ENCODE measurements around the gene CXCL17. TPM values are rescaled to one million over a fixed set of nuclear protein-coding genes. Genes with fewer than 3 reads are reported as not detected.

Gene CXCL17
- total RNA-seq, 2 experiments from 2014 or later = not detected

DNA sequence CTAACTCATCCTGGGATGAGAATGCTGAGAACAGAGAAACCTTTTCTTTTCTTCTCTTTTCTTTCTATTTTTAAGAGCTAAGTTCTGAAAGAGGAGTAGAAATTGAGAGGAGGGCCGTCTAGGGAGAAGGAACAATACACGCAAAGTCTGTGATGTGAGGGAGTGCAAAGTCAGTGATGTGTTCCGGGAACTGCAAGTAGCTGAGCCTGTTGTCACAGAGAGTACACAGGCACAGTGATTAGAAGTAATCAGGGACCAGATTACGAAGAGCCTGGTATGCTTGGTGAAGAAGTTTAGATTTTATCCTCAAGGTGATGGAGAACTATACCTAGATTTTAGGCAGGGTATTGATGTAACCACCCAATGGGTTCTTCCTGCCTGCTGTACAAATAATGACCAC, 32.0 kb upstream of the CXCL17 start:
- DNase-seq = no peak
- CTCF ChIA-PET = interaction anchor here (1.0 to 3.2 kb wide), 3 partner anchors 24 to 55 kb away, joined by 3 to 18 read pairs (median 7); no protein-coding TSS in a partner anchor
- Mint-ChIP-seq H3K36me3 (ENCODE audit: low read depth) (no peaks in the 10 kb centered on the region), H3K27ac (no peak overlapping the region), H3K4me1 (ENCODE audit: low read depth) (peaks cover 18% of the 10 kb centered on the region), H3K27me3 (ENCODE audit: low read depth) (peaks cover 3% of the 10 kb centered on the region), H3K9me3 (ENCODE audit: insufficient read depth) (no peaks in the 10 kb centered on the region), H3K4me3 (no peak overlapping the region)
- POLR2A ChIA-PET = no interaction called here
- ATAC-seq = no peak

DNA sequence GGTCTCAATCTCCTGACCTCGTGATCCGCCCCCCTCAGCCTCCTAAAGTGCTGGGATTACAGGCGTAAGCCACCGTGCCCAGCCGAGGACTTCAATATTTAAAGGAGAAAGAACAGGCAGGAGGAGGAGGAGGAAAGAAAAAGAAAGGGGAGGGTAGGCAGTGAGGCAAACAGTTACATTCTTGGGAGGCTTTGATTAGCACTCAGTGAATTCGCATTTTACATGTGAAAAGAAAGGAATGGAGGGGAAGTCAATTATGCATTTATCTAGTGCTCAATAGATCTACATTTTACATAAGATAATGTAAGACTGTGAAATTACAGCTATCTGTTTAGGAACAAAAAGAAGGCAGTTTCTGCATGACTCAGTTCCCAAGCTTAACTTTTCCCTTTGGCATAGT, 30.9 kb upstream of the CXCL17 start:
- Mint-ChIP-seq H3K4me3 (no peak overlapping the region), H3K9me3 (ENCODE audit: insufficient read depth) (no peaks in the 10 kb centered on the region), H3K27ac (no peak overlapping the region), H3K4me1 (ENCODE audit: low read depth) (peaks cover 16% of the 10 kb centered on the region), H3K36me3 (ENCODE audit: low read depth) (no peaks in the 10 kb centered on the region), H3K27me3 (ENCODE audit: low read depth) (peaks cover 3% of the 10 kb centered on the region)
- ChIA-PET POLR2A (no interaction called here), CTCF (interaction anchor here (1.0 to 3.2 kb wide), 4 partner anchors 14 to 56 kb away, joined by 3 to 18 read pairs (median 6); no protein-coding TSS in a partner anchor)
- DNase-seq (no peak), ATAC-seq (no peak)

DNA sequence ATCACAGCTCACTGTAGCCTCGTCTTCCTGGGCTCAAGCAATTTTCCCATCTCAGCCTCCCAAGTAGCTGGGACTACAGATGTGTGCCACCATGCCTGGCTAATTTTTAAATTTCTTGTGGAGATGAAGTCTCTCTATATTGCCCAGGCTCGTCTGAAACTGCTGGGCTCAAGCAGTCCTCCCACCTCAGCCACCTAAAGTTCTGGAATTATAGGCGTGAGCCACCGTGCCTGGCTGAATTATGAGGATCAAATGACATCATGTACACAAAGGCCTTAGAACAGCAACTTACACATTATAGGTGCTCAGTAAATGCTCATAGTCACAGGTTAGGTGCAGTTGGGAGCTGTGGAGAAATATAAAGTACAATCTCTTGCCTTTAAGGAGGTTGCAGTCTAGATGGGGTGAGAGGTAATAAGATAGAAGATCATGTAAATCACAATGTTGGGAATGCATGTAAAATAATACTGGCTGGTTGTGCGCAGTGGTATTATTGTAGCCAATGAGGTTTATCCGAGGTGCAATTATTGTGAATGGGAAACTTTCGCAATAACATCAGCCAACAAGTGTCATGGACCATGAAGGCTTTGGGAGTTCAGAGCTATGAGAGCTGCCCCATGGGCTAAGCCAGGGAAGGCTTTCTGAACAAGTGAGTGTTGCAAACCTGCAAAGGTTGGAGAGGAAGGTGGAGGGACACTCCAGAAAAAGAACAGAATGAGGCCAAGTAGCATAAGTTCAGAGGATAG, 29.8 kb upstream of the CXCL17 start:
- ChIA-PET POLR2A (no interaction called here), CTCF (interaction anchor here (1.2 to 3.2 kb wide), 5 partner anchors 15 to 125 kb away, joined by 3 to 18 read pairs (median 6); no protein-coding TSS in a partner anchor)
- no peak overlapping the region for H3K4me3 Mint-ChIP-seq
- no peak overlapping the region for H3K27ac Mint-ChIP-seq
- H3K36me3 Mint-ChIP-seq (ENCODE audit: low read depth) = no peaks in the 10 kb centered on the region
- DNase-seq (no peak), ATAC-seq (no peak)
- H3K4me1 Mint-ChIP-seq (ENCODE audit: low read depth) = peaks cover 25% of the 10 kb centered on the region
- H3K9me3 Mint-ChIP-seq (ENCODE audit: insufficient read depth) = no peaks in the 10 kb centered on the region
- peaks cover 3% of the 10 kb centered on the region for H3K27me3 Mint-ChIP-seq (ENCODE audit: low read depth)

DNA sequence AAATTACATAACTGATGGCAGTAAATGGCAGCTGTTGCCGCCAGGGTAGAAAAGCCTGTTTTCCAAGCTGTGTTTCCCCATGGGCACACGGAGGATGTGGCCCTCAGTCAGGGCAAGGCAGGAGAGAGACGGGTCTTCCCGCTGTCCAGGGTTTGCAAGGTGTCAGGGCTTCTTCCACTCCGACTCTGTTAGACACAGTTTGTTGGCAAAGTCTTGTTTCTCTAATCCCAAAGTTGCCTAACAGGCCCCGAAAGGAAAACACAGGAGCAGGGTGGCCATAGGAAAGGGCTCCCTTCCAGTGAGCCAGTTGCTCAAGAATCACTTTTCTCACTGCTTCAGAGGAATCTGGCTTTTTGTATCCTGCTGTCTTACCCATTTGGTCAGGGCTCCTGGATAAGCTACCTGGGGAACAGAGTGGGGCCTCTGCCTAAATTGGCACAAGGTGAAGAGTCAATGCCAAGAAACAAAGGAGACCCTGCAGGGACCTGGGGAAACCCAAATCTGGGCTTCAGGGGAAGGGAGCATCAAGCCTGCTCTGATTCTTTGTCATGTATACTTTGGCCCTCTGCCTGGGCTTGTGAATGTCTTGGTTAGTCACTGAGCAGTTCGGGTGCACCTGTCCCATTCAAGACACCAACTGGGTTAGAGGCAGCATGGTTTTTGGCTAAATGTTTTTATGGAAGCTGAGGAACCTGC, 29.0 kb upstream of the CXCL17 start:
- Mint-ChIP-seq H3K4me3 (no peak overlapping the region), H3K27me3 (ENCODE audit: low read depth) (peaks cover 3% of the 10 kb centered on the region), H3K9me3 (ENCODE audit: insufficient read depth) (no peaks in the 10 kb centered on the region), H3K36me3 (ENCODE audit: low read depth) (no peaks in the 10 kb centered on the region), H3K4me1 (ENCODE audit: low read depth) (peaks cover 33% of the 10 kb centered on the region), H3K27ac (no peak overlapping the region)
- DNase-seq (no peak), ATAC-seq (no peak)
- POLR2A ChIA-PET = no interaction called here
- CTCF ChIA-PET = interaction anchor here (0.6 to 3.2 kb wide), 8 partner anchors 8 to 126 kb away, joined by 3 to 21 read pairs (median 4); partner anchors contain the start of gene CEACAM1

DNA sequence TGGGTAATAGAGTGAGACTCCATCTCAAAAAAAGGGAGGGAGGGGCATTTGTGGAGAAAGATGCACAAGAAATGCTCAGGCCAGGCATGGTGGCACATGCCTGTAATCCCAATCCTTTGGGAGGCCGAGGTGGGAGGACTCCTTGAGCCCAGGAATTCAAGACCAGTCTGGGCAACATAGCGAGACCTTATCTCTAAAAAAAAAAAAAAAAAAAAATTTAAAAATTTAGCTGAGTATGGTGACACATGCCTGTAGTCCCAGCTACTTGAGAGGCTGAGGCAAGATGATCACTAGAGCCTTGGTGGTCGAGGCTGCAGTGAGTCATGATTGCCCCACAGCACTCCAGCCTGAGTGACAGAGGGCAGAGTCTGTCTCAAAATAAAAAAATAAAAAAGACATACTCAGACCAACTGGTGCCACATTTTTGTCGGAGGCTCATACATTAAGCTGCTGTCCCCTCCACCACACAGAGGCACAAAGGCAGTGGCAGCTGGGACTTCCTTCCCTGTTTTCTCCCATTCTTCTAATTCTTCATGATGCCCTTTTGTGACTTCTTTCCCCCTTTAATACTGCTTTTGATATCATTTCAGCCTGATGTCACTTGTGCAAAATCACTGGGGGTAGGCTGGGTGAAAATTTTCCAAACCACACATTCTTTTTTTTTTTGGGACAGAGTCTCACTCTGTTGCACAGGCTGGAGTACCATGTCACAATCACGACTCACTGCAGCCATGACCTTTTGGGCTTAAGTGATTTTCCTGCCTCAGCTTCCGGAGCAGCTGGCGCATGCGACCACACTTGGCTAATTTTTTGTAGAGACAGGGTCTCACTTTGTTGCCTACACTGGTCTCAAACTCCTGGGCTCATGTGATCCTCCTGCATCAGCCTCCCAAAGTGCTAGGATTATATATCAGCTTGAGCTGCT, 26.8 kb upstream of the CXCL17 start:
- Mint-ChIP-seq H3K27ac (no peak overlapping the region), H3K36me3 (ENCODE audit: low read depth) (no peaks in the 10 kb centered on the region), H3K27me3 (ENCODE audit: low read depth) (no peaks in the 10 kb centered on the region), H3K4me3 (peak overlapping the region; percentile 25), H3K9me3 (ENCODE audit: insufficient read depth) (no peaks in the 10 kb centered on the region), H3K4me1 (ENCODE audit: low read depth) (peaks cover 37% of the 10 kb centered on the region)
- DNase-seq (peak; percentile 35), ATAC-seq (peak; percentile 65)
- ChIA-PET CTCF (interaction anchor here (0.9 to 3.2 kb wide), 6 partner anchors 14 to 97 kb away, joined by 3 to 21 read pairs (median 5); partner anchors contain the start of gene CEACAM1), POLR2A (no interaction called here)

DNA sequence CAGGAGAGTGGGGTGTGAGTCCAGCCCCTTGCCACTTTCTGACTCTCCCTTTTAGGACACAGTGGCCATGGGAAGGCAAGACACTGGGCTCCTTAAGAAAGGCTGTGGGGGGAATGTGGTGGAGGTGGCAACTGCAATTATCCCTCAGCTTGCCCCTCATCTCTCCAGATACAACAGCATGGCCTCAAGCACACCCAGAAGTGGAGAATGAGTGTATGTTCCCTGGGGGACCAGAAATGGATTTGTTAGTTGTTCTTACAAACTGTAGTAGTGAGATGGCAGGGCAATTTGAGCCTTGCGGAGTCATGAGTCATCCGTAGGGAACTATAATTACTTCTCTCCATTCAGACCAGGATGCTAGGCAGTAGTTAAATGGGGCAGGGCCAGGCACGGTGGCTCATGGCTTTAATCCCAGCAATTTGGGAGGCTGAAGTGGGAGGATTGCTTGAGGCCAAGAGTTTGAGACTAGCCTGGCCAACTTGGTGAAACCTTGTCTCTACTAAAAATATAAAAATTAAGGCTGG, 25.6 kb upstream of the CXCL17 start:
- H3K27ac Mint-ChIP-seq = peak overlapping the region; percentile 64
- POLR2A ChIA-PET = no interaction called here

DNA sequence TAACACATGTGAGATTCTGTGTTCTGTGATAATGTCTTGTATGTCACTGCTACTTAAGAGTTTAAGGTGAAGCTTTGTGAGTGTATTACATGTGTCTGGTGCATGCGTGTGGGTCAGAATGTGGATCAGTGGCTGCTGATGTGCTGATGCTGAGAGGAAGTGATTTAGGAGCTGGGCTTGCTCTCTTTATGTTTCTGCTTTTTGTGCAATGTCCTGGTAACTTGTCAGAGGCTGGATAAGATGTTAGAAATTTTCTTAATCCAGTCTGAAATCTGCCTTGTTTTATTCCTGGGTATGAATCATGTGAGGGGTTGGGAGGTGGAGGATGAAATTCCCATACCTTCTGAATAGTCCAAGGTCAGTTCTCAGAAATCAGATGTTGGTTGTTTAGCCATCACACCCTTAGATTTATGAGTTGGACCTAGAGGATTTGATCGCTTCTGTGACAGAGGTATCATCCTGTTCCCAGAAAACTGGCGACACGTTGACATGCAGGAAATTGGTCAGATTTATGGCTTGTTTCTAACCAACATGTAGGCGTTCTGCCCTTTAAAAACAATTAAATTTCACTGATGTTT, 24.5 kb upstream of the CXCL17 start:
- Mint-ChIP-seq H3K9me3 (ENCODE audit: insufficient read depth) (no peaks in the 10 kb centered on the region), H3K27me3 (ENCODE audit: low read depth) (no peaks in the 10 kb centered on the region), H3K36me3 (ENCODE audit: low read depth) (no peaks in the 10 kb centered on the region), H3K27ac (peak overlapping the region; percentile 73), H3K4me1 (ENCODE audit: low read depth) (peaks cover 37% of the 10 kb centered on the region), H3K4me3 (no peak overlapping the region)
- ChIA-PET CTCF (interaction anchor here (0.9 to 2.7 kb wide), 11 partner anchors 11 to 100 kb away, joined by 3 to 27 read pairs (median 5); partner anchors contain the start of gene CEACAM1), POLR2A (interaction anchor here (1.1 kb wide), 1 partner anchor 11 kb away, joined by 6 read pairs; no protein-coding TSS in a partner anchor)
- DNase-seq (no peak), ATAC-seq (no peak)

More for the DNA sequence above, 25.6 kb upstream of the CXCL17 start:
- Mint-ChIP-seq H3K36me3 (ENCODE audit: low read depth) (no peaks in the 10 kb centered on the region), H3K9me3 (ENCODE audit: insufficient read depth) (no peaks in the 10 kb centered on the region), H3K4me1 (ENCODE audit: low read depth) (peaks cover 37% of the 10 kb centered on the region), H3K4me3 (no peak overlapping the region), H3K27me3 (ENCODE audit: low read depth) (no peaks in the 10 kb centered on the region)
- DNase-seq (no peak), ATAC-seq (no peak)
- CTCF ChIA-PET = interaction anchor here (0.9 to 2.7 kb wide), 4 partner anchors 13 to 99 kb away, joined by 3 to 8 read pairs (median 3); no protein-coding TSS in a partner anchor

DNA sequence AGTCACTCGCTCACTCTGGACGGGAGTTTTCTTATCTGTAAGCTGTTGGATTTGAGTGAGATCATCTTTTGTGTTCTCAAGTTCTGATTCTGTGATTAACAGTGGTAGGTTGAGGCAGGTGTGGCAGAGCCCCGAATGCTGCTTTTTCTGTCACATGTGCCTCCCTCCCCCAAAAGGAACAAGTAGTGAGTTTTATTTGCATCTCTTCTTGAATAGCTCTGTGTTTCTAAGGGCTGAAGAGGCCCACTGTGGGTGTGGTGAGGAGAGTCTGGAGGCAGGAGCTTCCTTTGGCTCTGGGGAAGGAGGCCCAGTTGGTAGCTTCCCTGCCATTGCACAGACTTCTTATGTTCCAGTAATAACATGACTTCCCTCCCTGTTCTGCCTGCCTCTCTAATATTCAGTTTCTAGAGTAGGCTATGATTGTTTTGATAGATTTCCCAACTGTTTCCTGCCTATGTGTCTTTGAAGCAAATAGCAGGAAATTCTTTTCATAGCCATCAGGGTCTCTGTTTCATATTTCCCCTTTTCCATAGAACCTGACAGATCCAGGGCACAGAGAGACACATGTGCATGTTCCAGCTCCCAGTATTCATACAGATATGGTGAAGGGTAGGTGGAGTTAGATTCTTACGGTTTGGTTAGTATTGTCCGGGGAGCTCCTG, 23.9 kb upstream of the CXCL17 start:
- ATAC-seq = peak; percentile 35
- Mint-ChIP-seq H3K4me3 (no peak overlapping the region), H3K36me3 (ENCODE audit: low read depth) (no peaks in the 10 kb centered on the region), H3K4me1 (ENCODE audit: low read depth) (peaks cover 37% of the 10 kb centered on the region), H3K9me3 (ENCODE audit: insufficient read depth) (no peaks in the 10 kb centered on the region), H3K27ac (peak overlapping the region; percentile 73), H3K27me3 (ENCODE audit: low read depth) (no peaks in the 10 kb centered on the region)
- ChIA-PET POLR2A (interaction anchor here (1.1 kb wide), 1 partner anchor 10 kb away, joined by 6 read pairs; no protein-coding TSS in a partner anchor), CTCF (interaction anchor here (0.9 to 2.7 kb wide), 12 partner anchors 11 to 100 kb away, joined by 3 to 27 read pairs (median 5); partner anchors contain the start of gene CEACAM1)
- no peak for DNase-seq

DNA sequence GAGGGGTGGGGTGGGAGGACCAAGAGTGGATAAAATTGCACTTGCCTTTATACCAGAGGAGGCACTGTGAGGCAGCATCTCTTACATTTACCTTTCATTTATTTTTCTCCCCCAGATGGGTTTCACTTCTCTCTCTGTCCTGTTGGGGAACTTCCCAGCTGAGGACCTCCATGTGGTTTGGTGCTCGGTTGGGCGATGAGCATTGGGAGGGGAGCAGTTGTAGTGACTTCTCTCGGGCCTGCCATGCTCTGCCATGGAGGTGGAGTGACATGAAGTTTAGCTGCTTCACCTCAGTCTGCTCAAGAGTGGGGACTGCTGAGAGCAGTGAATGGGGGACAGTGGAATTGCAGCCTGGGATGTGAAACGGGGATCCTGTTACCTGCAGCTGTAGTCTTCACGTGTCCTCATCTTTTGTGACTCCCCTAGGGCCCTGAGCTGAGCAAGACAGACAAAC, 23.1 kb upstream of the CXCL17 start:
- H3K27ac Mint-ChIP-seq = peak overlapping the region; percentile 73
- CTCF ChIA-PET = interaction anchor here (0.8 to 2.7 kb wide), 9 partner anchors 11 to 63 kb away, joined by 3 to 27 read pairs (median 5); partner anchors contain the start of gene CEACAM1
- peaks cover 37% of the 10 kb centered on the region for H3K4me1 Mint-ChIP-seq (ENCODE audit: low read depth)
- no peak for DNase-seq
- POLR2A ChIA-PET = no interaction called here
- ATAC-seq = no peak
- no peaks in the 10 kb centered on the region for H3K9me3 Mint-ChIP-seq (ENCODE audit: insufficient read depth)
- H3K36me3 Mint-ChIP-seq (ENCODE audit: low read depth) = no peaks in the 10 kb centered on the region
- no peaks in the 10 kb centered on the region for H3K27me3 Mint-ChIP-seq (ENCODE audit: low read depth)
- no peak overlapping the region for H3K4me3 Mint-ChIP-seq

DNA sequence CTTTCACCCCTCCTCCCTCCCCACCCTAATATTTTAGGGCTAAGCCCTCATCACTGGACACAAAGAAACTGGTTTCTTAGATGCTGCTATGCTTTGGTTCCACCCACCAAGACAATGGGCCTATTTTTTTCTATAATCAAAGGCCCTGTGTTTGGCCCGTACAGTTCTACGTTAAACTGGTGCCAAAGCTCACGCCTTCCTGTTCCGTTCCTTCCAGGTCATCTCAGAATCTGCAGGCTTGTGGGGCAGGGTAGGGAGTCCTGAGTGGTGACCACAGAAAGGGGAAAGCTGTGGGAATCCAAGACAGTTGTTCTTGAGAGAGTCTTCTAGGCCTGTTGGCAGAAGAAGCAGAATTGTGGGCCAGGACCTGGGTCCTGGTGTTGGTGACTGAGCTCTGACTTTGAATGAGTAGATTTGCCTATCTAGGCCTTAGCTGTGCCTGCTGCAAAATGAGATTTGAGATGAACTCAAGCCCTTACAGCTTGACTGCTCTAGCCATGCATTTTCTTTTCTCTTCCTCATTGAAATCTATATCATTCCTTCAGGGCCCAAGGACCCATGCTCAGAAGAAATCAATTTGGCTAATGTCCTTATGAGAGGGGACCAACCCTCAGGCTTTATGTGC, 19.1 kb upstream of the CXCL17 start:
- Mint-ChIP-seq H3K9me3 (ENCODE audit: insufficient read depth) (no peaks in the 10 kb centered on the region), H3K4me1 (ENCODE audit: low read depth) (peaks cover 18% of the 10 kb centered on the region), H3K27ac (no peak overlapping the region), H3K36me3 (ENCODE audit: low read depth) (no peaks in the 10 kb centered on the region), H3K27me3 (ENCODE audit: low read depth) (no peaks in the 10 kb centered on the region), H3K4me3 (no peak overlapping the region)
- POLR2A ChIA-PET = no interaction called here
- ATAC-seq (no peak), DNase-seq (no peak)
- CTCF ChIA-PET = interaction anchor here (1.1 to 2.4 kb wide), 2 partner anchors 11 to 23 kb away, joined by 3 to 10 read pairs; no protein-coding TSS in a partner anchor

Measured in activated CD8-positive, alpha-beta T cell treated with anti-CD3 and anti-CD28 coated beads, Interleukin-2, amount 10 ng/mL, durations not matched to agents 7 days and 5 days (primary cell).